Measurements from ENCODE around the gene ABR. TPM values are rescaled to one million over a fixed set of nuclear protein-coding genes. Genes with fewer than 3 reads are reported as not detected.
A peak's percentile ranks its signal among the peaks of the same experiment; 100 is the strongest.

The ABR gene
- total RNA-seq, 1 donor, result 156 TPM

- peaks cover 17% of the 10 kb centered on the region for H4K20me1 ChIP-seq (ENCODE audit: insufficient read depth, low read length)
- H3K4me2 ChIP-seq (ENCODE audit: insufficient read depth, low read length), result peak overlapping the region; percentile 79
- TF ChIP-seq CTCF (IDR thresholded peaks at IDR 0.05; ENCODE audit: extremely low read depth, low read depth, low read length), result no peak
- H3K36me3 ChIP-seq (ENCODE audit: insufficient read depth, low read length), result peaks cover 5% of the 10 kb centered on the region
- DNase-seq (ENCODE audit: insufficient read length, low spot score, missing footprints), result peak; percentile 53
- H3K79me2 ChIP-seq (ENCODE audit: insufficient read depth, low read length), result peaks cover 34% of the 10 kb centered on the region
- H3K27me3 ChIP-seq (ENCODE audit: insufficient read depth, low read length), result no peaks in the 10 kb centered on the region
- peaks cover 43% of the 10 kb centered on the region for H3K4me1 ChIP-seq (ENCODE audit: insufficient read depth, low read length)
- peak overlapping the region; percentile 81 for H3K4me3 ChIP-seq (ENCODE audit: insufficient read depth, low read length)
- H3K27ac ChIP-seq (ENCODE audit: low read depth, low read length), result peak overlapping the region; percentile 86
- H3K9me3 ChIP-seq (ENCODE audit: low read depth, low read length), result no peaks in the 10 kb centered on the region
- H2AFZ ChIP-seq (ENCODE audit: low read length), result no peak overlapping the region
Observed at GRCh38 chr17:1109606-1110540, 69.9 kb downstream of the ABR start.

GRCh38 chr17:1108765-1109605, 70.8 kb downstream of the ABR start:
- no peak for TF ChIP-seq CTCF (IDR thresholded peaks at IDR 0.05; ENCODE audit: extremely low read depth, low read depth, low read length)
- peaks cover 6% of the 10 kb centered on the region for H3K36me3 ChIP-seq (ENCODE audit: insufficient read depth, low read length)
- H2AFZ ChIP-seq (ENCODE audit: low read length), result no peak overlapping the region
- peak overlapping the region; percentile 41 for H3K27ac ChIP-seq (ENCODE audit: low read depth, low read length)
- no peaks in the 10 kb centered on the region for H3K9me3 ChIP-seq (ENCODE audit: low read depth, low read length)
- DNase-seq (ENCODE audit: insufficient read length, low spot score, missing footprints), result peak; percentile 94
- peak overlapping the region; percentile 95 for H3K4me2 ChIP-seq (ENCODE audit: insufficient read depth, low read length)
- peaks cover 24% of the 10 kb centered on the region for H4K20me1 ChIP-seq (ENCODE audit: insufficient read depth, low read length)
- H3K4me1 ChIP-seq (ENCODE audit: insufficient read depth, low read length), result peaks cover 41% of the 10 kb centered on the region
- peak overlapping the region; percentile 81 for H3K4me3 ChIP-seq (ENCODE audit: insufficient read depth, low read length)
- H3K79me2 ChIP-seq (ENCODE audit: insufficient read depth, low read length), result peaks cover 41% of the 10 kb centered on the region
- no peaks in the 10 kb centered on the region for H3K27me3 ChIP-seq (ENCODE audit: insufficient read depth, low read length)

- no peak for TF ChIP-seq CTCF (IDR thresholded peaks at IDR 0.05; ENCODE audit: extremely low read depth, low read depth, low read length)
- H4K20me1 ChIP-seq (ENCODE audit: insufficient read depth, low read length), result peaks cover 27% of the 10 kb centered on the region
Observed at GRCh38 chr17:1108478-1108764, 71.4 kb downstream of the ABR start.

More at GRCh38 chr17:1108478-1108764, 71.4 kb downstream of the ABR start:
- H3K36me3 ChIP-seq (ENCODE audit: insufficient read depth, low read length), result peaks cover 7% of the 10 kb centered on the region
- H3K4me2 ChIP-seq (ENCODE audit: insufficient read depth, low read length), result peak overlapping the region; percentile 95
- no peaks in the 10 kb centered on the region for H3K9me3 ChIP-seq (ENCODE audit: low read depth, low read length)
- H3K27ac ChIP-seq (ENCODE audit: low read depth, low read length), result peak overlapping the region; percentile 23
- peaks cover 41% of the 10 kb centered on the region for H3K4me1 ChIP-seq (ENCODE audit: insufficient read depth, low read length)
- H3K79me2 ChIP-seq (ENCODE audit: insufficient read depth, low read length), result peaks cover 47% of the 10 kb centered on the region
- peak overlapping the region; percentile 81 for H3K4me3 ChIP-seq (ENCODE audit: insufficient read depth, low read length)
- no peaks in the 10 kb centered on the region for H3K27me3 ChIP-seq (ENCODE audit: insufficient read depth, low read length)
- no peak overlapping the region for H2AFZ ChIP-seq (ENCODE audit: low read length)
- DNase-seq (ENCODE audit: insufficient read length, low spot score, missing footprints), result peak; percentile 82
